Globus pallidus (tissue), 1 donor: Measurements from ENCODE around the gene NPAS2.

Experiments
- DNase-seq: peaks from one replicate; pipeline ENCODE4 v3.0.0-alpha.2; 2015; ENCODE audit warnings: low spot score

NPAS2 gene

GRCh38 chr2:100819370-100820272, at the start of gene NPAS2:
NPAS2 (plus strand) TSS chr2:100820139; CDS start chr2:100904755, 84,616 bp downstream.
- DNase-seq: no peak

GRCh38 chr2:100771125-100771524, 48.8 kb upstream of the NPAS2 start:
- no peak for DNase-seq

GRCh38 chr2:100773538-100773937, 46.4 kb upstream of the NPAS2 start:
- DNase-seq: no peak

- no peak for DNase-seq
Measured at GRCh38 chr2:100776445-100776844, 43.5 kb upstream of the NPAS2 start.

GRCh38 chr2:100778637-100779450, 41.1 kb upstream of the NPAS2 start:
- DNase-seq: no peak

- no peak for DNase-seq
Measured at GRCh38 chr2:100779908-100780202, 40.1 kb upstream of the NPAS2 start.

- no peak for DNase-seq
Measured at GRCh38 chr2:100780203-100781008, 39.5 kb upstream of the NPAS2 start.

GRCh38 chr2:100781009-100781325, 39.0 kb upstream of the NPAS2 start:
- DNase-seq: no peak

- no peak for DNase-seq
Measured at GRCh38 chr2:100781523-100782379, 38.2 kb upstream of the NPAS2 start.

GRCh38 chr2:100782380-100782878, 37.5 kb upstream of the NPAS2 start:
- DNase-seq: no peak

- DNase-seq: no peak
Measured at GRCh38 chr2:100783987-100784386, 36.0 kb upstream of the NPAS2 start.

GRCh38 chr2:100784681-100785080, 35.3 kb upstream of the NPAS2 start:
- DNase-seq: no peak

- no peak for DNase-seq
Measured at GRCh38 chr2:100785626-100786296, 34.2 kb upstream of the NPAS2 start.

GRCh38 chr2:100786297-100786658, 33.7 kb upstream of the NPAS2 start:
- no peak for DNase-seq

GRCh38 chr2:100786985-100787384, 33.0 kb upstream of the NPAS2 start:
- DNase-seq: no peak

GRCh38 chr2:100789361-100789760, 30.6 kb upstream of the NPAS2 start:
- DNase-seq: no peak

- no peak for DNase-seq
Measured at GRCh38 chr2:100791294-100791935, 28.5 kb upstream of the NPAS2 start.

- DNase-seq: no peak
Measured at GRCh38 chr2:100791936-100792308, 28.0 kb upstream of the NPAS2 start.

- DNase-seq: no peak
Measured at GRCh38 chr2:100793220-100793619, 26.7 kb upstream of the NPAS2 start.

GRCh38 chr2:100793982-100794381, 26.0 kb upstream of the NPAS2 start:
- no peak for DNase-seq
